Ishikawa (cell line): Measurements from ENCODE around the gene PTCH2.

Source experiments
- CEBPB ChIP-seq: IDR thresholded peaks from 2 replicates; pipeline ENCODE4 v1.6.1; 2012
- CREB1 ChIP-seq: IDR thresholded peaks from 2 replicates; pipeline ENCODE4 v1.6.1; 2012; ENCODE audit warnings: low read depth
- EGR1 ChIP-seq: IDR thresholded peaks from 2 replicates; pipeline ENCODE4 v1.6.1; 2012
- EP300 ChIP-seq: IDR thresholded peaks from 2 replicates; pipeline ENCODE4 v1.6.1; 2012; ENCODE audit warnings: borderline replicate concordance
- FOXM1 ChIP-seq: IDR thresholded peaks from 2 replicates; pipeline ENCODE4 v1.6.1; 2012; ENCODE audit warnings: low read depth, borderline replicate concordance
- NFIC ChIP-seq: IDR thresholded peaks from 2 replicates; pipeline ENCODE4 v1.6.1; 2012
- RAD21 ChIP-seq: IDR thresholded peaks from 2 replicates; pipeline ENCODE4 v1.6.1; 2012; ENCODE audit warnings: low read depth
- TAF1 ChIP-seq: IDR thresholded peaks from 2 replicates; pipeline ENCODE4 v1.6.1; 2012; ENCODE audit warnings: low read depth, mild to moderate bottlenecking
- TCF12 ChIP-seq: IDR thresholded peaks from 2 replicates; pipeline ENCODE4 v1.6.1; 2012; ENCODE audit warnings: low read depth
- TEAD4 ChIP-seq: IDR thresholded peaks from 2 replicates; pipeline ENCODE4 v1.6.1; 2012
- YY1 ChIP-seq: IDR thresholded peaks from 2 replicates; pipeline ENCODE4 v1.6.1; 2012; ENCODE audit warnings: low read depth
- ZBTB7A ChIP-seq: IDR thresholded peaks from 2 replicates; pipeline ENCODE4 v1.6.1; 2012; ENCODE audit warnings: low read depth
- TF ChIP-seq, protein P1 (sequence below): IDR thresholded peaks from 2 replicates; pipeline ENCODE4 v1.6.1; 2012
- TF ChIP-seq, protein P2 (sequence below): IDR thresholded peaks from 2 replicates; pipeline ENCODE4 v1.6.1; 2012; ENCODE audit warnings: low read depth, mild to moderate bottlenecking
- TF ChIP-seq, protein P3 (sequence below): IDR thresholded peaks from 2 replicates; pipeline ENCODE4 v1.6.1; 2012

PTCH2 gene

DNA sequence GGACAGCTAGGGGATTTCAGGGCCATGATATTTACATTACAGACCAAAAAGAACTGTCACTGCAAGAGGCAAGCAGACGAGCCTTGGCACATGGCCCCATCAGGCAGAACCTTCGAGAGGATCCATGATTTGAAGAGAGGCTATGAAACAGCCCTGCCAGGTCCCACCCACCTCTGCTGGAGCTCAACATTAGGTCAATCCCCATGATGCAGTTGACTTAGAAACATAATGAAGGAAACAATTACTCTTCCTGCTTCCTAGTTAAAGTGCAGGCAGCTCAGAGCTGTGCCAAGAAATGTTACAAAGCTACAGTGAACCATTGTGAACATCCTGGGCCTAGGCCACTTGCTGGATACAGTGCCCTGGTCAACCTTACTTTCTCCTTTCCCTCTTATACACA, 41.7 kb upstream of the PTCH2 start:
- TF ChIP-seq, protein P1, sequence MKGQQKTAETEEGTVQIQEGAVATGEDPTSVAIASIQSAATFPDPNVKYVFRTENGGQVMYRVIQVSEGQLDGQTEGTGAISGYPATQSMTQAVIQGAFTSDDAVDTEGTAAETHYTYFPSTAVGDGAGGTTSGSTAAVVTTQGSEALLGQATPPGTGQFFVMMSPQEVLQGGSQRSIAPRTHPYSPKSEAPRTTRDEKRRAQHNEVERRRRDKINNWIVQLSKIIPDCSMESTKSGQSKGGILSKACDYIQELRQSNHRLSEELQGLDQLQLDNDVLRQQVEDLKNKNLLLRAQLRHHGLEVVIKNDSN = no peak
- TF ChIP-seq, protein P2, sequence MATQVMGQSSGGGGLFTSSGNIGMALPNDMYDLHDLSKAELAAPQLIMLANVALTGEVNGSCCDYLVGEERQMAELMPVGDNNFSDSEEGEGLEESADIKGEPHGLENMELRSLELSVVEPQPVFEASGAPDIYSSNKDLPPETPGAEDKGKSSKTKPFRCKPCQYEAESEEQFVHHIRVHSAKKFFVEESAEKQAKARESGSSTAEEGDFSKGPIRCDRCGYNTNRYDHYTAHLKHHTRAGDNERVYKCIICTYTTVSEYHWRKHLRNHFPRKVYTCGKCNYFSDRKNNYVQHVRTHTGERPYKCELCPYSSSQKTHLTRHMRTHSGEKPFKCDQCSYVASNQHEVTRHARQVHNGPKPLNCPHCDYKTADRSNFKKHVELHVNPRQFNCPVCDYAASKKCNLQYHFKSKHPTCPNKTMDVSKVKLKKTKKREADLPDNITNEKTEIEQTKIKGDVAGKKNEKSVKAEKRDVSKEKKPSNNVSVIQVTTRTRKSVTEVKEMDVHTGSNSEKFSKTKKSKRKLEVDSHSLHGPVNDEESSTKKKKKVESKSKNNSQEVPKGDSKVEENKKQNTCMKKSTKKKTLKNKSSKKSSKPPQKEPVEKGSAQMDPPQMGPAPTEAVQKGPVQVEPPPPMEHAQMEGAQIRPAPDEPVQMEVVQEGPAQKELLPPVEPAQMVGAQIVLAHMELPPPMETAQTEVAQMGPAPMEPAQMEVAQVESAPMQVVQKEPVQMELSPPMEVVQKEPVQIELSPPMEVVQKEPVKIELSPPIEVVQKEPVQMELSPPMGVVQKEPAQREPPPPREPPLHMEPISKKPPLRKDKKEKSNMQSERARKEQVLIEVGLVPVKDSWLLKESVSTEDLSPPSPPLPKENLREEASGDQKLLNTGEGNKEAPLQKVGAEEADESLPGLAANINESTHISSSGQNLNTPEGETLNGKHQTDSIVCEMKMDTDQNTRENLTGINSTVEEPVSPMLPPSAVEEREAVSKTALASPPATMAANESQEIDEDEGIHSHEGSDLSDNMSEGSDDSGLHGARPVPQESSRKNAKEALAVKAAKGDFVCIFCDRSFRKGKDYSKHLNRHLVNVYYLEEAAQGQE = no peak
- no peak for TF ChIP-seq TAF1
- no peak for TF ChIP-seq TEAD4
- TF ChIP-seq NFIC = no peak
- no peak for TF ChIP-seq EP300
- no peak for TF ChIP-seq RAD21
- no peak for TF ChIP-seq FOXM1
- TF ChIP-seq TCF12 = no peak
- TF ChIP-seq, protein P3, sequence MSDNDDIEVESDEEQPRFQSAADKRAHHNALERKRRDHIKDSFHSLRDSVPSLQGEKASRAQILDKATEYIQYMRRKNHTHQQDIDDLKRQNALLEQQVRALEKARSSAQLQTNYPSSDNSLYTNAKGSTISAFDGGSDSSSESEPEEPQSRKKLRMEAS = no peak
- no peak for TF ChIP-seq CEBPB
- no peak for TF ChIP-seq YY1
- no peak for TF ChIP-seq EGR1
- no peak for TF ChIP-seq CREB1

DNA sequence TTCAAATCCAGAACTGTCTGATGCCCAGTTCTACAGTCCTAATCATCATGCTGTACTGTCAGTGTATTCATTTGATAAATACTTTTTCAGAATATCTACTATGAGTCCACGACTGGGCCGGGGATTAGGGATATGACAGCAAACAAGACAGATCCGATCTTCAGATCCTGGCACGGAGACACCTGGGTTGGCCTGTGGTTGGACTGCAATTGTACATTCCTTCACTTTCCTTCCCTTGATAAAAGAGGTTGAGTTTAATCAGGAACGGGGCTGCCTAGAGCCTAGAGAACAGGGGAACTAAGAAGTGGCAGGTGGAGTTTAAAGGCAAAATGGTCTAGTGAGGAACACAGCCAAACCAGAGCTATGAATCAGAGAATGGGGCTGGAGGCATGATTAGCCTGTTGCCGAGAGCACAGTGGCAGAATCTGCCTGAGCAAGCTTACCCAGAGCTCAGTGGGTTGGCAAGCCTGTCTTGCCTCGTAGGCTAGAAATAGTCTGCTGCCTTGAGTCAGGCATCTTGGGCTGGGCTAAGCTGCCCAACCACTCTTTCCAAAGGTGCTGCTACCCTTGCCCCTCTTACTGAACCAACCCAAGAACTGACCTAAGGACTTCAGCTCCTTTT, 38.1 kb upstream of the PTCH2 start:
- TF ChIP-seq NFIC (no peak), EP300 (no peak), RAD21 (no peak), ZBTB7A (no peak), CREB1 (no peak), CEBPB (no peak), EGR1 (no peak), TAF1 (no peak), TCF12 (no peak)
- TF ChIP-seq, protein P3 = no peak
- TF ChIP-seq, protein P2 = no peak

DNA sequence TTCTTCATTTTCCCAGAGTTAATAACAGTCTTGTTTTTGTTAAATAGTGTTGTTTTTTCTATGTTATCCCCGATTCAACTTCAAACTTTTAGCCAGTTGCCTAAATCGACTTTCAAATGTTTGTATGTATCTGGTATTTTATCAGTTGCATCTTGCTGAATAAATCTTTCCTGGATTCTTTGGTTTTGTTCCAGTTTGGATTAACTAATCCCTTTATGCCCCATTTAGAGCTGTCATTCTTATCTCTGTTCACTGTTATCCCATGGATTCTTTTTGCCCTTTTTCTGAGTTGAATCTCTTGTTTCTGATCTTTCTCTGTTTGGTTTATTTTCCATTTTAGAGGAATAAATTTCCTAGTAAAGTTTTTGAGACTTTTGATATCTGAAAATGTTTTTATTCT, 31.1 kb upstream of the PTCH2 start:
- TF ChIP-seq, protein P3 = no peak
- TF ChIP-seq, protein P2 = no peak
- TF ChIP-seq NFIC = no peak

DNA sequence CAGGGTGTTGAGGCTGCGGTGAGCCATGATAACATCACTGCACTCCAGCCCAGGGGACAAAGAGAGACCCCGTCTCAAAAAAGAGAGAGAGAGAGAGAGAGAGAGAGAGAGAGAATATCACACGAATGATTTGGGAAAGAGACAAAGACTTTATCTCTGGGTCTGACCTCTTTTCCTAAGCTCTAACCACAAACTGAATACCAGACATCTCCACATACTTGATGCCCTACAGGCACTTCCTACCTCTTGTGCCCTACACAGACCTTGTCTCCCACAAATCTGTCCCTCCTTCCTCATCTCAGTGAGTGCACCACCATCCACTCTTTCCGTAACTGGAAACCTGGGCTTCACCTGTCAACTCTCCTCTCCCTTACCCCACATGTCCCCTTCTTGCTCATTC, 27.0 kb upstream of the PTCH2 start:
- TF ChIP-seq YY1 = no peak
- no peak for TF ChIP-seq CREB1
- no peak for TF ChIP-seq TAF1
- TF ChIP-seq TEAD4 = no peak
- no peak for TF ChIP-seq NFIC
- no peak for TF ChIP-seq TCF12
- no peak for TF ChIP-seq CEBPB
- TF ChIP-seq EGR1 = no peak
- TF ChIP-seq, protein P2 = no peak
- TF ChIP-seq, protein P1 = no peak
- TF ChIP-seq FOXM1 = no peak
- TF ChIP-seq, protein P3 = no peak
- TF ChIP-seq ZBTB7A = no peak
- TF ChIP-seq EP300 = no peak
- no peak for TF ChIP-seq RAD21
